Measurements from ENCODE around the gene GALNT15. TPM values are rescaled to one million over a fixed set of nuclear protein-coding genes. Genes with fewer than 3 reads are reported as not detected.

The GALNT15 gene
- total and polyA plus RNA-seq, 8 donors = 4.2 to 133 (median 25.3) TPM

GRCh38 chr3:16251316-16252085, 77.0 kb downstream of the GALNT15 start:
- Histone ChIP-seq H3K27ac (no peak overlapping the region), H3K9me3 (no peaks in the 10 kb centered on the region), H3K4me3 (no peak overlapping the region), H3K4me1 (peaks cover 0 to 30% (median 11%) of the 10 kb centered on the region in 4 donors), H3K27me3 (no peaks in the 10 kb centered on the region), H3K36me3 (peaks cover 0 to under 1% (median 0%) of the 10 kb centered on the region in 4 donors)
- no peak for TF ChIP-seq POLR2AphosphoS5 (IDR thresholded peaks at IDR 0.05)
- TF ChIP-seq CTCF (IDR thresholded peaks at IDR 0.05) = no peak
- TF ChIP-seq EP300 (IDR thresholded peaks at IDR 0.05) = no peak
- no peak for TF ChIP-seq POLR2A (IDR thresholded peaks at IDR 0.05)
- DNase-seq = no peak
- 69 to 76% (median 75%) methylated on average over 9 of the region's 9 CpGs for WGBS, 5 donors
- intact Hi-C loops (cut with DNase I; ENCODE audit: low total_unique reads) = no loop called here

GRCh38 chr3:16252243-16252978, 77.9 kb downstream of the GALNT15 start:
- no peak for TF ChIP-seq EP300 (IDR thresholded peaks at IDR 0.05)
- no peak for TF ChIP-seq POLR2A (IDR thresholded peaks at IDR 0.05)
- no peak for TF ChIP-seq POLR2AphosphoS5 (IDR thresholded peaks at IDR 0.05)
- TF ChIP-seq CTCF (IDR thresholded peaks at IDR 0.05) = no peak
- Histone ChIP-seq H3K27ac (no peak overlapping the region), H3K36me3 (peaks cover 0 to 4% (median 0%) of the 10 kb centered on the region in 4 donors), H3K9me3 (no peaks in the 10 kb centered on the region), H3K4me1 (peaks cover 0 to 24% (median 8%) of the 10 kb centered on the region in 4 donors), H3K4me3 (no peak overlapping the region), H3K27me3 (no peaks in the 10 kb centered on the region)
- intact Hi-C loops (cut with DNase I; ENCODE audit: low total_unique reads) = no loop called here
- DNase-seq = peak in 1 of 2 donors; percentile 63
- 23 to 45% (median 37%) methylated on average over 7 of the region's 7 CpGs for WGBS, 5 donors

- TF ChIP-seq CTCF (IDR thresholded peaks at IDR 0.05) (no peak), EP300 (IDR thresholded peaks at IDR 0.05) (no peak), POLR2AphosphoS5 (IDR thresholded peaks at IDR 0.05) (no peak), POLR2A (IDR thresholded peaks at IDR 0.05) (no peak)
- intact Hi-C loops (cut with DNase I; ENCODE audit: low total_unique reads) = no loop called here
- 67 to 80% (median 74%) methylated on average over 2 of the region's 2 CpGs for WGBS, 5 donors
- Histone ChIP-seq H3K9me3 (no peaks in the 10 kb centered on the region), H3K27ac (no peak overlapping the region), H3K4me3 (no peak overlapping the region), H3K36me3 (peaks cover 0 to 4% (median under 1%) of the 10 kb centered on the region in 4 donors), H3K4me1 (peaks cover 0 to 20% (median 4%) of the 10 kb centered on the region in 4 donors), H3K27me3 (no peaks in the 10 kb centered on the region)
- no peak for DNase-seq
Measured at GRCh38 chr3:16252988-16253387, 78.5 kb downstream of the GALNT15 start.

GRCh38 chr3:16253601-16254000, 79.1 kb downstream of the GALNT15 start:
- no peak overlapping the region for H3K27ac ChIP-seq
- H3K4me3 ChIP-seq = no peak overlapping the region
- no peaks in the 10 kb centered on the region for H3K9me3 ChIP-seq
- DNase-seq = no peak
- H3K4me1 ChIP-seq = peaks cover 0 to 20% (median 4%) of the 10 kb centered on the region in 4 donors
- H3K27me3 ChIP-seq = no peaks in the 10 kb centered on the region
- intact Hi-C loops (cut with DNase I; ENCODE audit: low total_unique reads) = no loop called here
- no peak for TF ChIP-seq CTCF (IDR thresholded peaks at IDR 0.05)
- no peak for TF ChIP-seq EP300 (IDR thresholded peaks at IDR 0.05)
- TF ChIP-seq POLR2AphosphoS5 (IDR thresholded peaks at IDR 0.05) = no peak
- TF ChIP-seq POLR2A (IDR thresholded peaks at IDR 0.05) = no peak
- peaks cover 0 to 10% (median 7%) of the 10 kb centered on the region in 4 donors for H3K36me3 ChIP-seq
- 86 to 90% (median 88%) methylated on average over 7 of the region's 7 CpGs for WGBS, 5 donors

Data from stomach (tissue), 9 donors.